Neural progenitor cell (in vitro differentiated cells): ENCODE measurements around the gene ASL. TPM values are rescaled to one million over a fixed set of nuclear protein-coding genes. Genes with fewer than 3 reads are reported as not detected.

ENCODE experiments used
- DNase-seq: peaks from one replicate; pipeline ENCODE4 v3.0.0-alpha.2; 2016; ENCODE audit warnings: low spot score
- H2AFZ ChIP-seq: fragments of 200-600 bp; sonication (generic); replicated peaks from 2 replicates; pipeline ENCODE4 v1.6.1; 2016; ENCODE audit warnings: antibody characterized with exemption
- H3F3A ChIP-seq: fragments of 200-600 bp; sonication (generic); 2 replicates; pipeline ENCODE4 v1.6.1; 2016; ENCODE audit warnings: antibody characterized with exemption, low read depth
- H3K27ac ChIP-seq: fragments of 200-600 bp; sonication (generic); 2 replicates; pipeline ENCODE4 v1.5.1; 2016; ENCODE audit warnings: mild to moderate bottlenecking
- H3K27me3 ChIP-seq: fragments of 200-600 bp; sonication (generic); 2 replicates; pipeline ENCODE4 v1.6.1; 2016; ENCODE audit warnings: mild to moderate bottlenecking, moderate library complexity
- H3K36me3 ChIP-seq: fragments of 200-600 bp; sonication (generic); 2 replicates; pipeline ENCODE4 v1.5.1; 2016
- H3K4me1 ChIP-seq: fragments of 200-600 bp; sonication (generic); 2 replicates; pipeline ENCODE4 v1.6.1; 2016; ENCODE audit warnings: mixed run types
- H3K4me2 ChIP-seq: fragments of 200-600 bp; sonication (generic); 2 replicates; pipeline ENCODE4 v1.6.1; 2016
- H3K4me3 ChIP-seq: fragments of 200-600 bp; sonication (generic); 2 replicates; pipeline ENCODE4 v1.5.1; 2016
- H3K79me2 ChIP-seq: fragments of 200-600 bp; sonication (generic); 2 replicates; pipeline ENCODE4 v1.6.1; 2016; ENCODE audit warnings: low read depth
- H3K9ac ChIP-seq: fragments of 200-600 bp; sonication (generic); 2 replicates; pipeline ENCODE4 v1.6.1; 2016
- H3K9me3 ChIP-seq: fragments of 200-600 bp; sonication (generic); 2 replicates; pipeline ENCODE4 v1.5.1; 2016; ENCODE audit warnings: low read depth
- H4K20me1 ChIP-seq: fragments of 200-600 bp; sonication (generic); 2 replicates; pipeline ENCODE4 v1.6.1; 2016; ENCODE audit warnings: low read depth
- H3K27ac Mint-ChIP-seq: 3 replicates; pipeline ENCODE4 v1.8.0; 2021; ENCODE audit warnings: mixed read lengths
- H3K27me3 Mint-ChIP-seq: 2 replicates; pipeline ENCODE4 v1.8.0; 2022; ENCODE audit warnings: low read depth, mild to moderate bottlenecking, inconsistent platforms, moderate library complexity, mixed read lengths; ENCODE audit not compliant: insufficient read depth
- H3K36me3 Mint-ChIP-seq: 3 replicates; pipeline ENCODE4 v1.8.0; 2021; ENCODE audit warnings: mixed read lengths
- H3K4me1 Mint-ChIP-seq: 3 replicates; pipeline ENCODE4 v1.8.0; 2021; ENCODE audit warnings: mixed read lengths
- H3K4me3 Mint-ChIP-seq: 3 replicates; pipeline ENCODE4 v1.8.0; 2021; ENCODE audit warnings: mild to moderate bottlenecking, moderate library complexity, mixed read lengths
- H3K9me3 Mint-ChIP-seq: 3 replicates; pipeline ENCODE4 v1.8.0; 2020; ENCODE audit warnings: mixed read lengths
- EZH2 ChIP-seq: fragments of 200-600 bp; sonication (generic); IDR thresholded peaks from 2 replicates; pipeline ENCODE4 v1.6.1; 2017; ENCODE audit warnings: antibody characterized with exemption, mild to moderate bottlenecking, moderate library complexity
- EZH2phosphoT487 ChIP-seq: fragments of 200-600 bp; sonication (generic); IDR thresholded peaks from 2 replicates; pipeline ENCODE4 v1.6.1; 2017; ENCODE audit warnings: antibody characterized with exemption
- total RNA-seq: library from RNA; depleted of rRNA; stranded (reverse); fragments of >200 nt; gene quantifications from 2 replicates; pipeline ENCODE4 v1.2.3, GENCODE V29; 2015; ENCODE audit warnings: low replicate concordance
- TF ChIP-seq, protein P1 (sequence below): fragments of 200-600 bp; sonication (generic); IDR thresholded peaks from 2 replicates; pipeline ENCODE4 v1.5.1; 2017; ENCODE audit warnings: antibody characterized with exemption, mild to moderate bottlenecking

The ASL gene
- total RNA-seq, 1 donor from 2014 or later: 14.2 TPM

DNA sequence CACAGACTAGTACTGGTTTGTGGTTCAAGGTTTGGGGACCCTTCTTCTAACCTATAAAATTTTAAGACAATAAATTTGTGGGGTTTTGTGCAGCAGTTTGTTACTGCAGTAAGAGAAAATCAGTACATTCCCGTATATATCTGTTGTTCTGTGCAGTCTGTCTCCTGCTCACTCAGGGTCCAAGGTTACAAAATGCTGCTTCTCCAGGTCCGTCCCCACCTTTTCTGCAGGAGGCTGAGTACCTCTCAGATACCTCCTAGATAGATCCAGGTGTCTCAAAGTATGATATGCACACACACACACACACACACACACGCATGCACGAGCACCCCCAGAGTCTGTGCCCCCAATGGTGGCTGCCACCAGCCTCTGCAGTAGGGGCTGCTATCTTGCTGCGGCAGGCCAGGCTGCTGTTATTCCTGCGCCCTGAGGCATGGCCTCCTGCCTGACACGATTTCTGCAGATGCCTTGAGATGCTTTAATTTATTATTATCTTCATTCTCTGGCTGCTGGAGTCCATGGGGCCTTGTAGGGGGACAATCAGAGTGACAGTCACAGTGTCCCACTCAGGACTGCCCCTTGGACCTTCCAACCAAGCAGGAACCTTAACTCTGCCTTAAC lies 25.2 kb upstream of the ASL start:
- no peaks in the 10 kb centered on the region for H4K20me1 ChIP-seq
- no peak overlapping the region for H3K4me2 ChIP-seq
- H3K4me1 ChIP-seq: no peaks in the 10 kb centered on the region
- Mint-ChIP-seq H3K9me3 (no peaks in the 10 kb centered on the region), H3K36me3 (no peaks in the 10 kb centered on the region), H3K27me3 (peaks cover 6% of the 10 kb centered on the region), H3K27ac (no peak overlapping the region), H3K4me1 (no peaks in the 10 kb centered on the region), H3K4me3 (no peak overlapping the region)
- H3K79me2 ChIP-seq: no peaks in the 10 kb centered on the region
- H3K27ac ChIP-seq: no peak overlapping the region
- H3K9me3 ChIP-seq: no peaks in the 10 kb centered on the region
- no peak overlapping the region for H3K4me3 ChIP-seq
- H3K36me3 ChIP-seq: no peaks in the 10 kb centered on the region
- no peaks in the 10 kb centered on the region for H3F3A ChIP-seq
- no peak for DNase-seq
- H3K9ac ChIP-seq: no peak overlapping the region
- TF ChIP-seq EZH2phosphoT487 (no peak), EZH2 (no peak)
- H3K27me3 ChIP-seq: no peaks in the 10 kb centered on the region
- H2AFZ ChIP-seq: no peak overlapping the region

DNA sequence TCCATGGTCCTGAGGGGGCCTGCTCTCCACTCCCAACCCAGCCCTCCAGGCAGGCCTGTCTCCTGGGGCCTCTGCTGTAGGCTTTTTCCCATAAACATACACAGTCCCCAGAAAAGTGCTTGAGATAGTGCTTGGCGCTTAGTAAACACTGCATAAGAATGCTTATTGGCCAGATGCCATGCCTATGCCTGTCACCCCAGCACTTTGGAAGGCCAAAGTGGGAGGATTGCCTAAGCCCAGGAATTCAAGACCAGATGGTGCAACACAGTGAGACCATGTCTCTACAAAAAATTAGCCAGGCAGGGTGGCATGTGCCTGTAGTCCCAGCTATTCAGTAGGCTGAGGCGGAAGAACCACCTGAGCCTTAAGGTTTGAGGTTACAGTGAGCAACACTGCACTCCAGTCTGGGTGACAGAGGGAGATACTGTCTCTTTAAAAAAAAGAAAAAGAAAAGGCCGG lies 24.6 kb upstream of the ASL start:
- Histone ChIP-seq H3K79me2 (no peaks in the 10 kb centered on the region), H3K4me3 (no peak overlapping the region), H3K27ac (no peak overlapping the region), H4K20me1 (no peaks in the 10 kb centered on the region), H3K4me2 (no peak overlapping the region), H3K36me3 (no peaks in the 10 kb centered on the region), H3K27me3 (no peaks in the 10 kb centered on the region), H2AFZ (no peak overlapping the region), H3K9ac (no peak overlapping the region), H3F3A (no peaks in the 10 kb centered on the region), H3K9me3 (no peaks in the 10 kb centered on the region), H3K4me1 (no peaks in the 10 kb centered on the region)
- Mint-ChIP-seq H3K27me3 (peaks cover 2% of the 10 kb centered on the region), H3K27ac (no peak overlapping the region), H3K4me1 (no peaks in the 10 kb centered on the region), H3K36me3 (no peaks in the 10 kb centered on the region), H3K9me3 (no peaks in the 10 kb centered on the region), H3K4me3 (no peak overlapping the region)
- TF ChIP-seq EZH2: no peak
- TF ChIP-seq EZH2phosphoT487: no peak
- TF ChIP-seq, protein P1, sequence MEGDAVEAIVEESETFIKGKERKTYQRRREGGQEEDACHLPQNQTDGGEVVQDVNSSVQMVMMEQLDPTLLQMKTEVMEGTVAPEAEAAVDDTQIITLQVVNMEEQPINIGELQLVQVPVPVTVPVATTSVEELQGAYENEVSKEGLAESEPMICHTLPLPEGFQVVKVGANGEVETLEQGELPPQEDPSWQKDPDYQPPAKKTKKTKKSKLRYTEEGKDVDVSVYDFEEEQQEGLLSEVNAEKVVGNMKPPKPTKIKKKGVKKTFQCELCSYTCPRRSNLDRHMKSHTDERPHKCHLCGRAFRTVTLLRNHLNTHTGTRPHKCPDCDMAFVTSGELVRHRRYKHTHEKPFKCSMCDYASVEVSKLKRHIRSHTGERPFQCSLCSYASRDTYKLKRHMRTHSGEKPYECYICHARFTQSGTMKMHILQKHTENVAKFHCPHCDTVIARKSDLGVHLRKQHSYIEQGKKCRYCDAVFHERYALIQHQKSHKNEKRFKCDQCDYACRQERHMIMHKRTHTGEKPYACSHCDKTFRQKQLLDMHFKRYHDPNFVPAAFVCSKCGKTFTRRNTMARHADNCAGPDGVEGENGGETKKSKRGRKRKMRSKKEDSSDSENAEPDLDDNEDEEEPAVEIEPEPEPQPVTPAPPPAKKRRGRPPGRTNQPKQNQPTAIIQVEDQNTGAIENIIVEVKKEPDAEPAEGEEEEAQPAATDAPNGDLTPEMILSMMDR: no peak
- no peak for DNase-seq

DNA sequence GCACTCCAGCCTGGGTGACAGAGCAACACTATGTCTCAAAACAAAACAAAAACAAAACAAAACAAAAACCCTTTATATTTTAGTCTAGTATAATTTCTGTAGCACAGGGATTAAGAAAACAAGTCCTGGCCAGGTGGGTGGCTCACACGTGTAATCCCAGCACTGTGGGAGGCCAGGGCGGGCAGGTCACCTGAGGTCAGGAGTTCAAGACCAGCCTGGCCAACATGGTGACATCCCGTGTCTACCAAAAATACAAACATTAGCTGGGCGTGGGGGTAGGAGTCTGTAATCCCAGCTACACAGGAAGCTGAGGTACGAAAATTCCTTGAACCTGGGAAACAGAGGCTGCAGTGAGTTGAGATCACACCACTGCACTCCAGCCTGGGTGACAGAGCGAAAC lies 23.2 kb upstream of the ASL start:
- Histone ChIP-seq H3K27me3 (no peaks in the 10 kb centered on the region), H3F3A (no peaks in the 10 kb centered on the region), H3K9ac (no peak overlapping the region), H3K9me3 (no peaks in the 10 kb centered on the region), H3K36me3 (no peaks in the 10 kb centered on the region), H4K20me1 (no peaks in the 10 kb centered on the region), H3K4me3 (no peak overlapping the region), H3K79me2 (no peaks in the 10 kb centered on the region), H3K4me1 (no peaks in the 10 kb centered on the region), H3K4me2 (no peak overlapping the region), H2AFZ (no peak overlapping the region), H3K27ac (no peak overlapping the region)
- Mint-ChIP-seq H3K4me3 (no peak overlapping the region), H3K36me3 (no peaks in the 10 kb centered on the region), H3K27me3 (no peaks in the 10 kb centered on the region), H3K27ac (no peak overlapping the region), H3K9me3 (no peaks in the 10 kb centered on the region), H3K4me1 (no peaks in the 10 kb centered on the region)
- no peak for DNase-seq
- TF ChIP-seq EZH2: no peak
- no peak for TF ChIP-seq EZH2phosphoT487
- TF ChIP-seq, protein P1: no peak

DNA sequence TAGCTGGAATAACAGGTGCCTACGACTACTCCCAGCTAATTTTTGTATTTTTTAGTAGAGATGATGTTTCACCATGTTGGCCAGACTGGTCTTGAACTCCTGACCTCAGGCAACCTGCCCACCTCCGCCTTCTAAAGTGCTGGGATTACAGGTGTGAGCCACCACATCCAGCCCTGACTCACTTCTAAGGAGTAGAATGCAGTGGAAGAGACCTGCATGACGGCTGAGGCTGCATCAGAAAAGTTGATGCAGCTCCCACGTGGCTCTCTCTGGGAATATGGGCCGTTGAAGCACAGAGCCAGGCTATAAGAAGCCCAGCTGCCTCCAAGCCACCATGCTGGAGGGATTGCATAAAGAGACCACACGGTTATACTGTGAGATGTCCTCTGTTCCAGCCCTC lies 21.6 kb upstream of the ASL start:
- TF ChIP-seq, protein P1: no peak
- TF ChIP-seq EZH2phosphoT487: no peak
- no peak for TF ChIP-seq EZH2
- H3K4me3 ChIP-seq: no peak overlapping the region
- Mint-ChIP-seq H3K36me3 (no peaks in the 10 kb centered on the region), H3K4me1 (no peaks in the 10 kb centered on the region), H3K27me3 (no peaks in the 10 kb centered on the region), H3K9me3 (no peaks in the 10 kb centered on the region), H3K4me3 (no peak overlapping the region), H3K27ac (no peak overlapping the region)
- DNase-seq: no peak
- H3K79me2 ChIP-seq: no peaks in the 10 kb centered on the region
- H3K4me2 ChIP-seq: no peak overlapping the region
- no peak overlapping the region for H3K9ac ChIP-seq
- H3F3A ChIP-seq: no peaks in the 10 kb centered on the region
- H2AFZ ChIP-seq: no peak overlapping the region
- H3K9me3 ChIP-seq: no peaks in the 10 kb centered on the region
- H3K27me3 ChIP-seq: no peaks in the 10 kb centered on the region
- no peak overlapping the region for H3K27ac ChIP-seq
- no peaks in the 10 kb centered on the region for H3K4me1 ChIP-seq
- H3K36me3 ChIP-seq: no peaks in the 10 kb centered on the region
- no peaks in the 10 kb centered on the region for H4K20me1 ChIP-seq
